Subcutaneous adipose tissue (tissue), 4 donors: ENCODE data around the gene PROK2. TPM values are rescaled to one million over a fixed set of nuclear protein-coding genes. Genes with fewer than 3 reads are reported as not detected.

Experiments
- CTCF ChIP-seq: fragments of 450-650 bp; IDR thresholded peaks from one replicate; pipeline ENCODE4 v1.5.1; 2016; ENCODE audit warnings: low read depth, mild to moderate bottlenecking, control low read depth, antibody characterized with exemption, moderate library complexity
- total RNA-seq, 4 donors: library from RNA; depleted of rRNA; stranded (reverse); fragments of >200 nt; gene quantifications; one replicate each; pipeline ENCODE4 v1.1.0, GENCODE V29; 2016

PROK2 gene
- total RNA-seq, 4 donors from 2014 or later, result 0.34 to 1.5 TPM; not detected in 2

GRCh38 chr3:71803248-71803647, 18.3 kb upstream of the PROK2 start:
- TF ChIP-seq CTCF, result no peak

- no peak for TF ChIP-seq CTCF
Measured at GRCh38 chr3:71801986-71802385, 17.0 kb upstream of the PROK2 start.

GRCh38 chr3:71800023-71800422, 15.1 kb upstream of the PROK2 start:
- TF ChIP-seq CTCF, result no peak

GRCh38 chr3:71797455-71797854, 12.5 kb upstream of the PROK2 start:
- no peak for TF ChIP-seq CTCF

- no peak for TF ChIP-seq CTCF
Measured at GRCh38 chr3:71796290-71796689, 11.3 kb upstream of the PROK2 start.

- TF ChIP-seq CTCF, result no peak
Measured at GRCh38 chr3:71791634-71792033, 6.7 kb upstream of the PROK2 start.

GRCh38 chr3:71789922-71790321, 5.0 kb upstream of the PROK2 start:
- no peak for TF ChIP-seq CTCF

GRCh38 chr3:71787851-71788405, 3.0 kb upstream of the PROK2 start:
- TF ChIP-seq CTCF, result no peak
